HEK293 (cell line): ENCODE results near the gene PMAIP1.

Experiments used
- CTCF ChIA-PET: fragments of 350-600 bp; formaldehyde crosslinking; extraction: SDS; loops from one replicate; lab custom pipeline; 2021; ENCODE audit warnings: antibody characterized with exemption; lab: Yijun Ruan, JAX
- POLR2A ChIA-PET: fragments of 300-600 bp; formaldehyde crosslinking; extraction: SDS; loops from one replicate; lab custom pipeline; 2020; ENCODE audit warnings: antibody characterized with exemption, inconsistent platforms; lab: Yijun Ruan, JAX
- H3K27ac ChIP-seq: fragments of 200-500 bp; sonication (Bioruptor generic); 2 replicates; pipeline ENCODE4 v1.5.1; 2014; ENCODE audit warnings: low read depth, low read length, control low read depth, inconsistent platforms; ENCODE audit errors: extremely low read depth
- H3K36me3 ChIP-seq, 2 experiments: fragments of 200-500 bp in 1 of 2; sonication (Bioruptor generic) in 1 of 2; 1 replicate in 1 of 2; 2 replicates in 1 of 2; pipeline ENCODE4 v1.5.1; 2014 to 2017; ENCODE audit warnings: inconsistent platforms in 2 of 2, low read length in 2 of 2; ENCODE audit not compliant: control insufficient read depth in 2 of 2, insufficient read depth in 1 of 2
- H3K4me1 ChIP-seq: fragments of 200-500 bp; sonication (Bioruptor generic); 2 replicates; pipeline ENCODE4 v1.5.1; 2014; ENCODE audit warnings: mild to moderate bottlenecking, low read length, inconsistent platforms; ENCODE audit not compliant: control insufficient read depth, insufficient read depth
- H3K4me3 ChIP-seq: 2 replicates; pipeline ENCODE4 v1.5.1; 2011; ENCODE audit warnings: low read depth, mild to moderate bottlenecking, control low read depth, low read length, moderate library complexity
- H3K9me3 ChIP-seq: fragments of 200-500 bp; sonication (Bioruptor generic); 2 replicates; pipeline ENCODE4 v1.5.1; 2014; ENCODE audit warnings: low read depth, low read length, inconsistent platforms; ENCODE audit not compliant: control insufficient read depth, insufficient read depth
- FEZF1 ChIP-seq: fragments of 450-650 bp; formaldehyde crosslinking; IDR thresholded peaks from 2 replicates; pipeline ENCODE4 v1.5.1; 2016; ENCODE audit warnings: missing biosample characterization, missing genetic modification characterization
- GLIS2 ChIP-seq: fragments of 450-650 bp; formaldehyde crosslinking; IDR thresholded peaks from 2 replicates; pipeline ENCODE4 v1.5.1; 2016; ENCODE audit warnings: missing biosample characterization, missing genetic modification characterization
- IKZF3 ChIP-seq: fragments of 450-650 bp; IDR thresholded peaks from 2 replicates; pipeline ENCODE4 v1.5.0; 2018; ENCODE audit warnings: missing biosample characterization, mild to moderate bottlenecking, missing genetic modification characterization, moderate library complexity
- KLF16 ChIP-seq: fragments of 450-650 bp; formaldehyde crosslinking; IDR thresholded peaks from 2 replicates; pipeline ENCODE4 v1.5.1; 2017; ENCODE audit warnings: missing biosample characterization, missing genetic modification characterization
- SCRT2 ChIP-seq: fragments of 450-650 bp; formaldehyde crosslinking; IDR thresholded peaks from 2 replicates; pipeline ENCODE4 v1.5.1; 2016; ENCODE audit warnings: missing biosample characterization, missing genetic modification characterization
- WT1 ChIP-seq: fragments of 450-650 bp; formaldehyde crosslinking; IDR thresholded peaks from 2 replicates; pipeline ENCODE4 v1.5.1; 2016; ENCODE audit warnings: missing biosample characterization, missing genetic modification characterization
- ZBTB21 ChIP-seq: fragments of 450-650 bp; formaldehyde crosslinking; IDR thresholded peaks from 2 replicates; pipeline ENCODE4 v1.5.1; 2017; ENCODE audit warnings: missing biosample characterization, missing genetic modification characterization
- ZBTB44 ChIP-seq: fragments of 450-650 bp; IDR thresholded peaks from 2 replicates; pipeline ENCODE4 v1.5.1; 2018; ENCODE audit warnings: missing biosample characterization, mild to moderate bottlenecking, missing genetic modification characterization
- ZBTB49 ChIP-seq: fragments of 450-650 bp; formaldehyde crosslinking; IDR thresholded peaks from 2 replicates; pipeline ENCODE4 v1.5.1; 2016; ENCODE audit warnings: missing biosample characterization, missing genetic modification characterization, low read depth
- ZFP3 ChIP-seq: fragments of 450-650 bp; formaldehyde crosslinking; IDR thresholded peaks from 2 replicates; pipeline ENCODE4 v1.5.1; 2016; ENCODE audit warnings: low read depth, missing biosample characterization, missing genetic modification characterization
- ZFP41 ChIP-seq: fragments of 450-650 bp; formaldehyde crosslinking; IDR thresholded peaks from 2 replicates; pipeline ENCODE4 v1.5.1; 2016; ENCODE audit warnings: missing biosample characterization, missing genetic modification characterization, borderline replicate concordance
- ZNF10 ChIP-seq: fragments of 450-650 bp; formaldehyde crosslinking; IDR thresholded peaks from 2 replicates; pipeline ENCODE4 v1.5.1; 2017; ENCODE audit warnings: missing biosample characterization, missing genetic modification characterization
- ZNF223 ChIP-seq: fragments of 450-650 bp; formaldehyde crosslinking; IDR thresholded peaks from 2 replicates; pipeline ENCODE4 v1.5.1; 2016; ENCODE audit warnings: missing biosample characterization, missing genetic modification characterization
- ZNF324 ChIP-seq: fragments of 450-650 bp; formaldehyde crosslinking; IDR thresholded peaks from 2 replicates; pipeline ENCODE4 v1.5.1; 2016; ENCODE audit warnings: missing biosample characterization, missing genetic modification characterization
- ZNF335 ChIP-seq: fragments of 450-650 bp; formaldehyde crosslinking; conservative IDR thresholded peaks from 2 replicates; pipeline ENCODE4 v1.5.1; 2016; ENCODE audit warnings: missing biosample characterization, missing genetic modification characterization
- ZNF354C ChIP-seq: fragments of 450-650 bp; formaldehyde crosslinking; IDR thresholded peaks from 2 replicates; pipeline ENCODE4 v1.5.1; 2016; ENCODE audit warnings: missing biosample characterization, missing genetic modification characterization, low read depth, borderline replicate concordance
- ZNF433 ChIP-seq: fragments of 450-650 bp; formaldehyde crosslinking; IDR thresholded peaks from 2 replicates; pipeline ENCODE4 v1.5.1; 2016; ENCODE audit warnings: missing biosample characterization, missing genetic modification characterization, low read depth
- ZNF529 ChIP-seq: fragments of 450-650 bp; formaldehyde crosslinking; IDR thresholded peaks from 2 replicates; pipeline ENCODE4 v1.5.1; 2017; ENCODE audit warnings: missing genetic modification characterization, missing biosample characterization; ENCODE audit not compliant: insufficient replicate concordance
- TF ChIP-seq, protein P1 (sequence below): fragments of 450-650 bp; IDR thresholded peaks from 2 replicates; pipeline ENCODE4 v1.5.1; 2018; ENCODE audit warnings: missing biosample characterization, missing genetic modification characterization
- TF ChIP-seq, protein P2 (sequence below): fragments of 450-650 bp; formaldehyde crosslinking; IDR thresholded peaks from 2 replicates; pipeline ENCODE4 v1.5.1; 2016; ENCODE audit warnings: missing biosample characterization, missing genetic modification characterization
- TF ChIP-seq, protein P3 (sequence below): fragments of 450-650 bp; formaldehyde crosslinking; conservative IDR thresholded peaks from 2 replicates; pipeline ENCODE4 v1.5.1; 2016; ENCODE audit warnings: low read depth, missing biosample characterization, missing genetic modification characterization

Gene PMAIP1

GRCh38 chr18:59941331-59941730 is 41.5 kb downstream of the PMAIP1 start:
- Histone ChIP-seq H3K4me1 (no peaks in the 10 kb centered on the region), H3K9me3 (no peaks in the 10 kb centered on the region), H3K4me3 (no peak overlapping the region), H3K36me3 (no peaks in the 10 kb centered on the region), H3K27ac (no peak overlapping the region)
- ChIA-PET CTCF (no interaction called here), POLR2A (no interaction called here)
- no peak for TF ChIP-seq ZBTB44
- no peak for TF ChIP-seq ZFP41 (tag by site-specific recombination)
- TF ChIP-seq ZNF433 (tag by site-specific recombination) = no peak
- TF ChIP-seq ZNF324 = no peak
- TF ChIP-seq ZBTB21 = no peak
- no peak for TF ChIP-seq SCRT2 (tag by site-specific recombination)
- no peak for TF ChIP-seq ZNF223
- TF ChIP-seq ZNF354C (tag by site-specific recombination) = no peak
- no peak for TF ChIP-seq IKZF3
- TF ChIP-seq WT1 (tag by site-specific recombination) = no peak
- TF ChIP-seq ZNF10 (tag by site-specific recombination) = no peak

GRCh38 chr18:59942601-59943000 is 42.8 kb downstream of the PMAIP1 start:
- H3K27ac ChIP-seq = no peak overlapping the region
- CTCF ChIA-PET = interaction anchor here (1.0 kb wide), 2 partner anchors 11 kb away, joined by 3 to 4 read pairs; no protein-coding TSS in a partner anchor
- H3K36me3 ChIP-seq = no peaks in the 10 kb centered on the region
- TF ChIP-seq, protein P1, sequence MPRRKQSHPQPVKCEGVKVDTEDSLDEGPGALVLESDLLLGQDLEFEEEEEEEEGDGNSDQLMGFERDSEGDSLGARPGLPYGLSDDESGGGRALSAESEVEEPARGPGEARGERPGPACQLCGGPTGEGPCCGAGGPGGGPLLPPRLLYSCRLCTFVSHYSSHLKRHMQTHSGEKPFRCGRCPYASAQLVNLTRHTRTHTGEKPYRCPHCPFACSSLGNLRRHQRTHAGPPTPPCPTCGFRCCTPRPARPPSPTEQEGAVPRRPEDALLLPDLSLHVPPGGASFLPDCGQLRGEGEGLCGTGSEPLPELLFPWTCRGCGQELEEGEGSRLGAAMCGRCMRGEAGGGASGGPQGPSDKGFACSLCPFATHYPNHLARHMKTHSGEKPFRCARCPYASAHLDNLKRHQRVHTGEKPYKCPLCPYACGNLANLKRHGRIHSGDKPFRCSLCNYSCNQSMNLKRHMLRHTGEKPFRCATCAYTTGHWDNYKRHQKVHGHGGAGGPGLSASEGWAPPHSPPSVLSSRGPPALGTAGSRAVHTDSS (tag by site-specific recombination) = no peak
- no peak for TF ChIP-seq FEZF1 (tag by site-specific recombination)
- TF ChIP-seq KLF16 (tag by site-specific recombination) = no peak
- TF ChIP-seq, protein P2, sequence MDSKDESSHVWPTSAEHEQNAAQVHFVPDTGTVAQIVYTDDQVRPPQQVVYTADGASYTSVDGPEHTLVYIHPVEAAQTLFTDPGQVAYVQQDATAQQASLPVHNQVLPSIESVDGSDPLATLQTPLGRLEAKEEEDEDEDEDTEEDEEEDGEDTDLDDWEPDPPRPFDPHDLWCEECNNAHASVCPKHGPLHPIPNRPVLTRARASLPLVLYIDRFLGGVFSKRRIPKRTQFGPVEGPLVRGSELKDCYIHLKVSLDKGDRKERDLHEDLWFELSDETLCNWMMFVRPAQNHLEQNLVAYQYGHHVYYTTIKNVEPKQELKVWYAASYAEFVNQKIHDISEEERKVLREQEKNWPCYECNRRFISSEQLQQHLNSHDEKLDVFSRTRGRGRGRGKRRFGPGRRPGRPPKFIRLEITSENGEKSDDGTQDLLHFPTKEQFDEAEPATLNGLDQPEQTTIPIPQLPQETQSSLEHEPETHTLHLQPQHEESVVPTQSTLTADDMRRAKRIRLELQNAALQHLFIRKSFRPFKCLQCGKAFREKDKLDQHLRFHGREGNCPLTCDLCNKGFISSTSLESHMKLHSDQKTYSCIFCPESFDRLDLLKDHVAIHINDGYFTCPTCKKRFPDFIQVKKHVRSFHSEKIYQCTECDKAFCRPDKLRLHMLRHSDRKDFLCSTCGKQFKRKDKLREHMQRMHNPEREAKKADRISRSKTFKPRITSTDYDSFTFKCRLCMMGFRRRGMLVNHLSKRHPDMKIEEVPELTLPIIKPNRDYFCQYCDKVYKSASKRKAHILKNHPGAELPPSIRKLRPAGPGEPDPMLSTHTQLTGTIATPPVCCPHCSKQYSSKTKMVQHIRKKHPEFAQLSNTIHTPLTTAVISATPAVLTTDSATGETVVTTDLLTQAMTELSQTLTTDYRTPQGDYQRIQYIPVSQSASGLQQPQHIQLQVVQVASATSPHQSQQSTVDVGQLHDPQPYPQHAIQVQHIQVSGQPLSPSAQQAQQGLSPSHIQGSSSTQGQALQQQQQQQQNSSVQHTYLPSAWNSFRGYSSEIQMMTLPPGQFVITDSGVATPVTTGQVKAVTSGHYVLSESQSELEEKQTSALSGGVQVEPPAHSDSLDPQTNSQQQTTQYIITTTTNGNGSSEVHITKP (tag by site-specific recombination) = no peak
- TF ChIP-seq ZBTB49 (tag by site-specific recombination) = no peak
- no peak for TF ChIP-seq GLIS2 (tag by site-specific recombination)
- TF ChIP-seq ZFP3 (tag by site-specific recombination) = no peak
- TF ChIP-seq, protein P3, sequence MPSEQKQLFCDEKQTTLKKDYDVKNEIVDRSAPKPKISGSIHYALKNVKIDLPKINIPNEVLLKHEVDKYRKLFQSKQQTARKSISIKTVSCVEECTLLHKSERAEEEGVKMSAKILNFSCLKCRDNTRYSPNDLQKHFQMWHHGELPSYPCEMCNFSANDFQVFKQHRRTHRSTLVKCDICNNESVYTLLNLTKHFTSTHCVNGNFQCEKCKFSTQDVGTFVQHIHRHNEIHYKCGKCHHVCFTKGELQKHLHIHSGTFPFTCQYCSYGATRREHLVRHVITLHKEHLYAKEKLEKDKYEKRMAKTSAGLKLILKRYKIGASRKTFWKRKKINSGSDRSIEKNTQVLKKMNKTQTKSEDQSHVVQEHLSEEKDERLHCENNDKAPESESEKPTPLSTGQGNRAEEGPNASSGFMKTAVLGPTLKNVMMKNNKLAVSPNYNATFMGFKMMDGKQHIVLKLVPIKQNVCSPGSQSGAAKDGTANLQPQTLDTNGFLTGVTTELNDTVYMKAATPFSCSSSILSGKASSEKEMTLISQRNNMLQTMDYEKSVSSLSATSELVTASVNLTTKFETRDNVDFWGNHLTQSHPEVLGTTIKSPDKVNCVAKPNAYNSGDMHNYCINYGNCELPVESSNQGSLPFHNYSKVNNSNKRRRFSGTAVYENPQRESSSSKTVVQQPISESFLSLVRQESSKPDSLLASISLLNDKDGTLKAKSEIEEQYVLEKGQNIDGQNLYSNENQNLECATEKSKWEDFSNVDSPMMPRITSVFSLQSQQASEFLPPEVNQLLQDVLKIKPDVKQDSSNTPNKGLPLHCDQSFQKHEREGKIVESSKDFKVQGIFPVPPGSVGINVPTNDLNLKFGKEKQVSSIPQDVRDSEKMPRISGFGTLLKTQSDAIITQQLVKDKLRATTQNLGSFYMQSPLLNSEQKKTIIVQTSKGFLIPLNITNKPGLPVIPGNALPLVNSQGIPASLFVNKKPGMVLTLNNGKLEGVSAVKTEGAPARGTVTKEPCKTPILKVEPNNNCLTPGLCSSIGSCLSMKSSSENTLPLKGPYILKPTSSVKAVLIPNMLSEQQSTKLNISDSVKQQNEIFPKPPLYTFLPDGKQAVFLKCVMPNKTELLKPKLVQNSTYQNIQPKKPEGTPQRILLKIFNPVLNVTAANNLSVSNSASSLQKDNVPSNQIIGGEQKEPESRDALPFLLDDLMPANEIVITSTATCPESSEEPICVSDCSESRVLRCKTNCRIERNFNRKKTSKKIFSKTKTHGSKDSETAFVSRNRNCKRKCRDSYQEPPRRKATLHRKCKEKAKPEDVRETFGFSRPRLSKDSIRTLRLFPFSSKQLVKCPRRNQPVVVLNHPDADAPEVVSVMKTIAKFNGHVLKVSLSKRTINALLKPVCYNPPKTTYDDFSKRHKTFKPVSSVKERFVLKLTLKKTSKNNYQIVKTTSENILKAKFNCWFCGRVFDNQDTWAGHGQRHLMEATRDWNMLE = no peak
- no peak for TF ChIP-seq ZNF529 (tag by site-specific recombination)
- no peak for TF ChIP-seq ZNF335 (tag by site-specific recombination)
- no peak overlapping the region for H3K4me3 ChIP-seq
- POLR2A ChIA-PET = no interaction called here
- H3K9me3 ChIP-seq = no peaks in the 10 kb centered on the region
- no peaks in the 10 kb centered on the region for H3K4me1 ChIP-seq
